ENCODE measurements around the gene SHISA5.
"Not testable (repeated sequence)": the region's sequence is repeated elsewhere in the genome, so short reads cannot be mapped to it uniquely, and the experiment has no call there.

Gene SHISA5

DNA sequence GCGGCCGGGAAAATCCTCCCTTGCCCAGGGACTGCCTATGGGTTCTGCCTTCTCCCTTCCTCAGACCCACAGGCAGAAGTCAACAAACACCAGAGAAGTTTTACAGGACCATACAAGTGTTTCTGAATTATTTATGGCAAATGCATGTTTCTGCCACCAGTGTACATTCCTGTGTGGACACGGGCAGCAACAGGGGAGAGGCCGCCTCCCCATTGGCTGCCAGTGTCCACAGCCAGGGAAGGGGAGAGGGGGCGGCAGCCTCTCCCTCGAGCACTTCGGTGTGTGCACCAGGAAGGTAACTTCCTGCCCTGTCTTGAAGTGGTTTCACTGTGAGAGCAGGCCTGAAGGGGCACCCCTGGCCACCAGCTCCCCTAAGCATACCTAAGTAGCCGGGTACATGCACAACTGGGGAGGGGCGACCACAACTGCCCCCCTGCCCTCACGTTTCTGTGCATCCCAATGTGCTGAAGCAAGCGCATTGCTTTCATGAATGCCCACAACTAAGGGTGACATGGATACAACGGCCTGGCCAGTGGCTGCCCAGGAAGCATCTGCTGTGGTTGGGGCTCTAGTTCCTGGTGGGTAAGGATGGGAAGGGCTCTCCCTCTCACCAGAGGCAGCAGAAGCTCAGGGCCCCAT, 14.8 kb upstream of the SHISA5 start:
- DNase-seq, result no peak

DNA sequence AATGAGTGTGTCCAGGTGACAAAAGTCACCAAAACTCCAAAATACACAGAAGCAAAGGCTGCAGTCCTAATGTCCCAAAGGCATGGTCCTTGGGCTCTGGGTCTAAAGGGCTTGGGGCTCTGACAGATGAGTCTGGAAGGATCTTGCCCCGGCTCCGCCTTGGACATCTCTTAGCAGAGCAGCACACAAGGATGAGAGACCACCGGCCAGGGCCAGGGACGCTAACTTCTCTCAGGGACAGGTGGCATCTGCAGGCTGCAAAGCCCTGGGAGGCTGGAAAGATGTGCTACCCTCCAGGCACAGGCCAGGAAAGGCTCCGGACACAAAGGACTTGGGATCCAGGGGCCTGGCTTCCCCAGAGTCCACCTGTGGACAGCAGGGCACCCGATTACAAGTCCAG, 14.1 kb upstream of the SHISA5 start:
- DNase-seq, result no peak

DNA sequence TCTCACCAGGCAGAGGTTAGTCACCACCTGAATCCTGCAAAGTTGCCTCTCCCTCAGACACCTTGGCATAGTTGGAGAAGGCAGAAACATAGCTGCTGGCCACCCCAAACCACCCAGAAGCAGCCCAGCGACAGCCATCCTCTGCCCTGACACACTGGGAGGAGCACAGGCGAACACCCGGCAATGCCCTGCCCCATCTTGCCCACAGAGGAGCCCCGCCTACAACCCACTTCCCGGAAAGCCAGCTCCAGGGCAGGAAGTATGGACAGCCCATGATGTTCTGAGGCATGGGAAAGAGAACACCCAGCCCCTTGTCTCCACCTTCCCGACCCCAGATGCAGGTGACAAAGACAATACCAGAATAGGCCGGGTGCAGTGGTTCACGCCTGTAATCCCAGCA, 12.6 kb upstream of the SHISA5 start:
- DNase-seq, result no peak

DNA sequence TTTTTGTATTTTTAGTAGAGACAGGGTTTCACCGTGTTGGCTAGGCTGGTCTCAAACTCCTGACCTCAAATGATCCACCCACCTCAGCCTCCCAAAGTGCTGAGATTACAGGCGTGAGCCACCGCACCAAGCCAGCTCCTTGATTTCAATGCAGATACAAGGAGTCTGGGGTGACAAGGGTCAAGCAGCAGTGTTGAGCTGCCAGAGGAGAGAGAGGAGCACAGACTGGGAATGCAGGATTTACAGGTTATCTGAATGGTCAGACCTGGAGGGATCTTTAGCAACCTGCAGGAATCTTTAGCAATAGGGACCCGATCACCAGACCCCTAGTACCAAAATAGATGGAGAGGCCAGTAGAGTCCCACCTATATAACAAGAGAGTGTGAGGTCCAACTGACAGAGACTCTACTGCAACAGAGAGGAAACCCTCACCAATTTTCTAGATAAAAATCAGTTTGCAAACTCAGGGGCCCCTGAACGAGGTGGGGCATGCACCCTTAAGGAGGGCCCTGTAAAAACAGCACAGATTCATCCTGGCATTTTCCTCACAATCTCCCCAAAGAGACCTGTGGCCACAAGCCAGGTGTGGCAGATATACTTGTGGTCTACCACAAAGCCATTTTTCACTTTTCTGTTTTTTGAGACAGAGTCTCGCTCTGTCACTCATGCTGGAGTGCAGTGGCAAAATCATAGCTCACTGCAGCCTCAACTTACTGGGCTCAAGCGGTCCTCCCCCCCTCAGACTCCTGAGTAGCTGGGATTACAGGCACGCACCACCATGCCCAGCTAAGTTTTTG, 10.7 kb upstream of the SHISA5 start:
- DNase-seq, result no peak

DNA sequence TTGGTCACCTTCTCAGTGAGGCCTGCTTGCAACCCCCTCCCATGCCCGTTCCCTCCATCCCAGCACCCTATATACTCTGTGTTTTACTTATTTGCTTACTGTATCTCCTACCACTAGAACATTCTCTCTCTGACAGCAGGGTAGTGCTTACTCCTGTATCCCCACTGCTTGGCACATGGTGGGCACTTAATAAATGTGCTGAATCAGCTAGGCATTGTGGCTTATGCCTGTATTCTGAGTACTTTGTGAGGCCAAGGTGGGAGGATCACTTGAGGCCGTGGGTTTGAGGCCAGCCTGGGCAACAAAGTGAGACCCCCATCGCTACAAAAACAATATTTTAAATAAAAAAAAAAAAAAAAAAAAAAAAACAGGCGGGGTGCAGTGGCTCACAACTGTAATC, 7.6 kb upstream of the SHISA5 start:
- DNase-seq, result no peak

DNA sequence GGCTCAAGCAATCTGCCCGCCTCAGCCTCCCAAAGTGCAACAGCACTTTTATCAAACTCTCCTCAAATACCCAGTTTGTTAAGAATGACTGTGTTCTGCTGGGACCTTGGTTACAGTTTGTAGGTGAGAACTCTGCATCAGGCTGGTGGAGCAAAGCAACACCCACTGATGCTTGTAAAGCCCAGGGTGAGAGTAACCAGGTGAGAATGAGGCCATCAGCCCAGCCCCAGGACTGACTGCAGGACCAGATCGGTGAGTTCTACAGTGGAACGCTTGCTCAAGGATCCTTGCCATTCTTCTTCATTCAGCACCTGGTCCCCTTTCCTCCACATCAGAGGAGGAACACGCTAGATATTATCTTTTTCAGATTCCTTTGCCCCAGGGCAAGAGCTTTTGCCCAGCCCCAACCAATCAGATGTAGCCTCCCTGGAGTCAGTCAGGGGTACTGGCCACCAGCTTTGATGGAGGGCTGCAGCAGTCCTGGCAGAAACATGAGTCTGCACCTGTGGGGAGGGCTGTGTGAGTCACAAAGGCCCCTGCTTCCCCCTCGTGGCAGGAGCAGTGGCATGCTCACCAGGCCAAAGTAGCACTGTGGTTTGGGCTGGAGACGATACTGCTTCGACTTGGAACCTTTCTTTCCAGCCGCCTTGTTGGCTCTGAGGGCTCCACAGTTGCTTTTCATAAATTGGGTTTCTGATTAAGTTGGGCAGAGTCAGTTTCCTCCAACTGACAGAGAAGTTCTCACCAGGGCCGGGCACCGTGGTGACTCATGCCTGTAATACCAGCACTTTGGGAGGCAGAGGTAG, 3.5 kb upstream of the SHISA5 start:
- no peak for DNase-seq

DNA sequence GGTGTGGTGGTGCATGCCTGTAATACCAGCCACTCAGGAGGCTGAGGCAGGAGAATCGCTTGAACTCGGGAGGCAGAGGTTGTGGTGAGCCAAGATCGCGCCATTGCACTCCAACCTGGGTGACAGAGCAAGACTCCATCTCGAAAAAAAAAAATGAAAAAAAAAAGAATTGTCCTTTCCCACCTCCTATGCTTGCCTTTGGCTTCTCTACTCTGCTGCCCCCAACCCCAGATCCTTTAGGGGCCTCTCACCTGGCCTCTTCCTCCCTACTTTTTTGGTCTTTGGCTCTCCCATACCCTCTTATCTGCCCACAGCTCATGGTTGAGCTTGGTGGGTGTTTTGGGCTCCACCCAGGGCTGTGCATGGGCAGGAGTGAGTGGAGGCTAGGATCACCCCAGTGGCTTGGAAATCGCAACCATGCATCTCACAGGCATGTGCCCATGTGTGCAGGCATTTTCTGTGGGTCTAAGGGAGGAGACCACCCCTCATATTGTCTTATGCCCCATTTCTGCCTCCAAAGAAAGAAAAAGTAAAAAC, 2.1 kb upstream of the SHISA5 start:
- no peak for DNase-seq

DNA sequence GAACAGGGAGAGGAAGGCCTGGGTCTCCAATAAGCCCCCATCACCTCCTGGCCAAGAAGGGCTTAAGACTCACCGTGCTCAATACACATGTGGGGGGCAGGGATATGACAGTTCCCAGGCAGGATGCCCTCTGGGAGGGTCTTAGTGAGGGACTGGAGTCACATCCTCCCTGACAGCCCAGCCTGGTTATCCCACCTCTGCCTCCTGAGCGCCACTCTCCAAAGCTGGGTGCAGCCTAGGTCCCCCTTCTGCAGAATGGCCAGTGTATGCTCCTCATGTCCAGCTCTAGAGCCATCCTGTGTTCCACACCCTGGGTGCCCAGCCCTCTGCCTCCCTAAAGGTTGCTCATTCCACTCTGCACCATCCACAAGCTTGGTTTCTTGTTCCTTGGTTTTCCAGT, 1.2 kb upstream of the SHISA5 start:
- DNase-seq, result no peak

DNA sequence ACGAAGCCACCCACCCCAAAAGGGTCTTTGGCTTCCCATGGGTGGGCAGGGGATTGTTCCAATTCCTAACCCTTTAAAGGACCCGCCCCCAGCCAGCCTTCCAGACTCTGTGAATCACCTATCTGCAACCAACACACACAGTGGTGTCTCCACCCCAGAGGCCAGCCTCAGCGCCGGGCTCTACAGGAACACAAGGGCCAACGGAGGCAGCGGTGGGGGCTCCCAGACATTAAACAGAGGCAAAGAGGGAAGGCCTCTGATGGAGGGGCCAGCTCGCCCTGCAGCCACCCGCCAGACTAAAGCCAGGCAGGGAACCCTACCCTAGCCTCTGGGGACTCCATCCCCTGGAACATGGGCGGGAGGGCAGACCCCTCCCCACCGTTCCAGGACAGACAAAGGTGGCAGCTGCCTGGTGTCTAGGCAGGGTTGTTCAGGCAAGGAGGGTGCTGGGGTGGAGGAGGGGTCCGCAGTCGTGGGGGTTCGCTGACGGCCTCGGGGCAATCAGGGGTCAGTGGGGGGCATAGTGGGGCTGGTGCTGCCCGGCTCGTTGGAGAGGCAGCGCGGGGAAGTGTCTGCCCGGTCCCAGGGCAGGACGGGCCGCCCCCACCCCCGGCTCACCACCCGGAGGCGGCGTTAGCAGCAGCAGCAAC, 448 bp downstream of the SHISA5 start:
- DNase-seq, result no peak

DNA sequence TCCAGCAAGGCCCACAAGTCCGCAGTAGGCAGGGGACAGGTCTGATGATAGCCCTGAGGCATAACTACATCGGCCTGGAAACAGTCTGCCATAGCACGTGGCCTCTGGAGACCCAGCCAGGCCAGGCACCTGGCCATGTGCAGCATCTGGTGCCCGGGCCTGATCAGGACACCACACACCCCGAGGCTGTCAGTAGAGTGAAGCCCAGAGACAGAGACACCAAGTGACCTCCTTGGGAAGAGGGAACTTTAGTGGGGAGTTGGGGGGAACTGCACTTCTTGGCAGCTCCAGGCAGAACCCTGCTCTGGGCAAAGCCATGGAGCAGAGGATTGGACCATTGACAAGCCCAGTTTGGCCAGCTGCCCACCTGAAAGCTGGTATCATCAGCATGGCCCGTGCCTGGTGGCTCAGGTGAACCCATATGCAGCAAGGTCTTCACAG, 1.2 kb downstream of the SHISA5 start:
- DNase-seq, result no peak

DNA sequence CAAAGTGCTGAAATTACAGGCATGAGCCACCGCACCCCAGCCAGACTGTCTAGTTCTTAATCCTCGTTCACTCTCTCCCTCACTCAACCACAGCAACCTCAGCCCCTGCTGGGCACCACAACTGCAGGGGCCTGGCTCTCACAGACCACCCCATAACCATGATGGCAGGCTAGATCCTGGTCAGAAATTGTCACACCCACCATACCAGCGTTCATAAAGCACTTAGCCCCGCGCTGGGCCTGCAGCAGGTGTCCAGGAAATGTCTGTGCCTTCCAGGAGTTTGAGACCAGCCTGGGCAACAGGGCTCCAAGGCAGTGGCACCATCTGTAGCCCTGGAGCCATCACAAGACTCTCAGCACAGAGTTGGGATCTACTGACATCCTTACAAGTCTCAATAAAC, 1.9 kb downstream of the SHISA5 start:
- DNase-seq, result no peak

DNA sequence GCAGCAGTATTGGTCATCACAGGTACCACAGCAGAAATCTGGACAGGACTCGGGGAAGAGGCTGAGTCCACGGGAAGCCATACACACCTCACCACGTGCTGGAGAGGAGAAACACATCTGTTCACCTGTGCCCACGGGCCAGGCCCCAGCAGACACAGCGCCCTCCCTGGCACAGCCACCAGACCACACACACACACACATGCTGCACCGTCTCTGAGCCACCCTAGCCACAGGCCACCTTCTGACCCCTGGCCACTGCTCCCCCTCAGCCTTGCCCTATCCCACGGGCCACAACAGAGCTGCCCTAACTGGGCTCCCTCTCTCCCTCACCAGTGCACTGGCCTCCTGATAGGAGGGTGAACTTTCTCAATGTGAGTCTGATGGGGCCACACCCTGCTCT, 2.8 kb downstream of the SHISA5 start:
- DNase-seq, result no peak

DNA sequence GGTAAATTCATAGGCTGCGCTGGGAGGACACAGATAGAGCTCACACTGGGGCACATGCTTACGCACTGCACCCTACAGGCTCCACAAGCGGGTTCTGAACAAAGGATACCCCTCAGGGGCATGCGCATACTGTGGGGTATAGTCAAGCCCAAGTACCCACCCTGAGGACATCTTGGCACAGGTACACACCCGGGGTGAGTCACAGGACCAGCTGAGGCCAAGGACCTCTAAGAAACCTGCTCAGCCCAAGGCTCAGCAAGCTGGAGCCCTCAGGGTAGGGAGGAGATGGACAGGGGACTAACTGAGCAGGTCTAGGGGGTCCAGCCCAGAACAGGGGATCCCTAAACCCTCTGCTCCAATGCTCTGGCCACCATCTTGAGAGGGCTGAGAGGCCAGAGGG, 3.3 kb downstream of the SHISA5 start:
- no peak for DNase-seq

DNA sequence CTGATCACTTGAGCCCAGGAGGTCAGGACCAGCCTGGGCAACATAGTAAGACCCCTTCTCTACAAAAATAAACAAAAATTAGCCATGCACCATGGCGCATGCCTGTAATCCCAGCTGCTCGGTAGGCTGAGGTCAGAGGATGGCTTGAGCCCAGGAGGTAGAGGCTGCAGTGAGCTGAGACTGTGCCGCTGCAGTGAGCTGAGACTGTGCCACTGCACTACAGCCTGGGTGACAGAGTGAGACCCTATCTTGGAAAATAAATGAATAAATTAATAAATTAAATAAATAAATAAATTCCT, 10.8 kb downstream of the SHISA5 start:
- no peak for DNase-seq

DNA sequence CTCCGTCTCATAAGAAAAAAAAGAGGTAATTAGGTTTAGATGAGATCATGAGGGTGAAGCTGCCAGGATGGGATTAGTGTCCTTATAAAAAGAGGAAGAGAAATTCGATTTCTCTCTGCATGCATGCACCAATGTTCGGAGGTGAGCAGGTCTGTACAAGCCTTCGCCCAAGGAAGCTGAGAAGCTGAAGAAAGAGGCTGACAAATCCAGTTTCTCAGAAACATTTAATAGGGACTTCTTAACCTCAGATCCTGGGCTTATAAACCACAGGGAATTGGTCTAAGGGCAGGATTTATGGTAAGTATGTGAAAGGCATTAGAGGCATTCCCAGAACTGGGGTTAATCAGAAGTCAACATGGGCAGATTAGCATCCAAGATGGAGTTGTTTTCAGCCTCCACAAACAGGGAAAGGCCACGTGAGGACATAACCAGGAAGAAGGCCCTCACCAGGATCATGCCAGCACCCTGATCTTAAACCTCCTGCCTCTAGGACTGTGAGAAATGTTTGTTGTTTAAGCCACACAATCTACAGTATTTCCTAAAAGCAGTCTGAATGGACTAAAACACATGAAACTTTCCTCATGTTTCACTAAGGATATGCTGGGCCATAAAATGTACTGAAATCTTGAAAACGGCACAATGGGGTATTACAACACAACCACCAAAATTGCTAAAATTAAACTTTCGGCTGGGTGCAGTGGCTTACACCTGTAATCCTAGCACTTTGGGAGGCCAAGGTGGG, 11.3 kb downstream of the SHISA5 start:
- no peak for DNase-seq

DNA sequence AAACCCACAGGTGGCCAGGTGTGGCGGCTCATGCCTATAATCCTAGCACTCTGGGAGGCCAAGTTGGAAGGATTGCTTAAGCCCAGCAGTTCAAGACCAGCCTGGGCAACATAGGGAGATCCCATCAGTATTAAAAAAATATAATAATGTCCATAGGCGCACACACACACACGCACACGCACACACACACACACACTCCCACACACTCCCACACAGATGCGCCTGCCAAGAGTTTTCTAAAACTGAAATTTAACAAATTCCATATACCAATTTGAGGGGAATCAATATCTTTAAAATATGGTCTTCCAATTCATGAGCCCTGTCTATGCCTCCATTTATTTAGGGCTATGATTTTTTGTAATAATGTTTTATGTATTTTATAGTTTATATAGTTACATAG, 17.0 kb downstream of the SHISA5 start:
- DNase-seq, result no peak

DNA sequence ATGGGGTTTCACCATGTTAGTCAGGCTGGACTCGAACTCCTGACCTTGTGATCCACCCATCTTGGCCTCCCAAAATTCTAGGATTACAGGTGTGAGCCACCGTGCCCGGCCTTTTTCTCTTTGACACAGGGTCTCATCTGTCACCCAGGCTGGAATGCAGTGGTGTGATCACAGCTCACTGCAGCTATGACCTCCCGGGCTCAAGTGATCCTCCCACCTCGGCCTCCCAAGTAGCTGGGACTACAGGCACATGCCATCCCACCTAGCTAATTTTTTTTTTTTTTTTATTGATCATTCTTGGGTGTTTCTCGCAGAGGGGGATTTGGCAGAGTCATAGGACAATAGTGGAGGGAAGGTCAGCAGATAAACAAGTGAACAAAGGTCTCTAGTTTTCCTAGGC, 21.2 kb downstream of the SHISA5 start:
- DNase-seq, result not testable (repeated sequence)

DNA sequence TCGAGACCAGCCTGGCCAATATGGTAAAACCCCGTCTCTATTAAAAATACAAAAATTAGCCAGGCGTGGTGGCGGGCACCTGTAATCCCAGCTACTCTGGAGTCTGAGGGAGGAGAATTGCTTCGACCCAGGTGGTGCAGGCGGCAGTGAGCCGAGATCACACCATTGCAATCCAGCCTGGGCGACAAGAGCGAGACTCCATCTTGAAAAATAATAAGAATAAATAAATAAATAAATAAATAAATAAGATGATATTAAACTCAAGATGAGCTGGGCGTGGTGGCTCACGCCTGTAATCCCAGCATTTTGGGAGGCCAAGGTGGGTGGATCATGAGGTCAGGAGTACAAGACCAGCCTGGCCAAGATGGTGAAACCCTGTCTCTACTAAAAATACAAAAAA, 23.1 kb downstream of the SHISA5 start:
- DNase-seq, result not testable (repeated sequence)

DNA sequence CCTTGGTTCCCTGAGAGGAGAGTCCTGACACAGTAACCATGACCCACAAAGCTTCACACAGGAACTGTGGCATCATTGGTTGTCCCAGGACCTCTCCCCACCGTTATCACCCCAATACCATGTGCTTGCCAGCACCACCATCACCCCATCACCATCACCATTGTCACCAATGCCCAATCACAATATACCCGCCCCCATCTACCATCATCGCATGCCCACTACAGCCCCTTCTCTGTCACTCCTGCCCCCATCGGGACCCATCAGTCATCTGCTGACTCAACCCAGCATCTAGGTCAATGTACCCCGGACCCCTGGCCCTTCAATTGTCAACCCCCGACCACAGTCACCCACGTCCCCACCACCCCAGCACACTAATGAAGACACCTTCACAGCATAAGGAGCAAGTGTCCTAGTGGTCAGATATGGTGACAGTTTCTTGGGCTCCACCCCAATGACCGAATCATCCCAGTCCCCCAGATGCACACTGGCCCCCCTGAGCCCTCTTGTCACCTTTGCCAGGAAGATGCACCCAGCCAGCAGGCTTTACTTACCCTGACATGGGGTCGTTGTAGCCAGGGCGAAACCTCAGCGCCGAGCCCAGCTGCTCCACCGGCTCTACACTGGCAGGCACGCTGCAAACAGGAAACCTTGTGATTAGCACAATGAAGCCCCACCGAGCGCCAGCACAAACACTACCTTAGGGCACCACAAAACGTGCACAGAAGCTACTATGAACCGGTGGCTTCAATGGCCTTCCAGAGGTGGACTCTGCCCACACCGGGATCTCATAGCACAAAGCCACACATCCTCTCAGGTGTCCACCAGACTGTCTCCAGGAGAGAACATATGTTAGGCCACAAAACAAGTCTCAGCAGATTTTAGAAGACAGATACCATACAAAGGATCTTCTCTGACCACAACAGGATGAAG, 25.1 kb downstream of the SHISA5 start:
- no peak for DNase-seq

DNA sequence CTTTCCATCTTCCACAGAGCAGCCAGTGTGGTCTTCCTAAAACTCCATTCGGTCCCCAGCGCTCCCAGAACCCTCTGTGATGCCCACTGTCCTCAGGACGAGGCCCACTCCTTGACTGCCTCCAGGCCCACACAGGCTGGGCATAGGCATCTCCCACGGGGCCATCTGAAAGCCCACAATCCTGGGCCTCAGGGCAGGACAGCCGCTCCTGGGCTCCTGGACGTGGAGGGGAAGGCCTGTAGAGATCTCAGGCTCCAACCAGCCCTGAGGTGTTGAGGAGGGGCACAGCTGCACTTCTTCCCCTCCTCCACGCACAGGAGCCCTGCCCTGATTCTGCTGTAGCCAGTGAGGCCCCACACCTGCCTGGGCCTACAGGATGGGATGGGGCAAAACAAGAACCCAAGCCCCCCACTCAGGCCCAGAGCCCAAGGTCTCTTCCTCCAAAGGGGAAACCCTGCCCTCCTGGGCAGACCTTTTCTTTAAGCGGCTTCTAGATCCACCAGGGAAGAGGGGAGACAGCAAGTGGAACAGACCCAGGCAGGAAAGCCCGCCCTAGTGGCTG, 25.9 kb downstream of the SHISA5 start:
- no peak for DNase-seq

DNA sequence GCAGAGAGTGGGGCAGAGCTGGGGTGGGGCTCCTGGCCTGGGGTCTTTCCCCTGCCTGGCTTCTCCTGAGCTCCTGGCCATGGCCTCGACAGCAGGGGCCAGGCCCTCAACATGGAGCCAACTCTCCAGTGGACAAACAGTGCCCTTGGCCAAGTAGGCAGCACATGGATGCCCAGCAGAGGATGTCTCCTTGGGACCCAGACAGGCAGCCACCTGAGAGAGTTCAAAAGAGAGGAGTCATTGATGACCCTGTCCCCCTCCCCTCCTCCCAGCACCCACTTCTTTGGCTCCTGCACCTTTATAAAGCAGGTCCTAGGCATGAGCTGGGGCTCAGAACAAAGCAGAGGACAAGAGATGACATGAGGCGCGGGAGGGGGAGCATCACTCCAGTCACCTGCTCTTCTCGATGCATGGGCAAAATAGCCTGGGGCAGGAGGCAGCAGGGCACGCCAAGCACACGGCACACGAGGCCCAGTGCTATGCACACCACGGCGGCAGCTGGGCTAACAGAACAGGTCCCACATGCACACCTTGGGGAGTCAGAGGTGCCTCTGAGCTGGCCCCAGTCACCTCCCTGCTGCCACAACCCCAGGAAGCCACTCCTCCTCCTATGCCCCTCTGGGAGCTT, 27.4 kb downstream of the SHISA5 start:
- no peak for DNase-seq

All from NCI-H524 treated with DMSO at 0.1 percent for 48 hours (cell line).